ENCODE measurements around the gene SLC25A47.

SLC25A47 gene

GRCh38 chr14:100350276-100350926 lies 27.3 kb downstream of the SLC25A47 start:
- DNase-seq, result no peak

GRCh38 chr14:100350986-100351385 lies 27.8 kb downstream of the SLC25A47 start:
- no peak for DNase-seq

- no peak for DNase-seq
Measured at GRCh38 chr14:100358396-100358795, 35.3 kb downstream of the SLC25A47 start.

- DNase-seq, result no peak
Measured at GRCh38 chr14:100359111-100359510, 36.0 kb downstream of the SLC25A47 start.

- no peak for DNase-seq
Measured at GRCh38 chr14:100359881-100360280, 36.7 kb downstream of the SLC25A47 start.

GRCh38 chr14:100361626-100362025 lies 38.5 kb downstream of the SLC25A47 start:
- DNase-seq, result no peak

- DNase-seq, result no peak
Measured at GRCh38 chr14:100362311-100362927, 39.3 kb downstream of the SLC25A47 start.

- DNase-seq, result no peak
Measured at GRCh38 chr14:100363053-100363452, 39.9 kb downstream of the SLC25A47 start.

GRCh38 chr14:100364403-100364802 lies 41.3 kb downstream of the SLC25A47 start:
- DNase-seq, result no peak

GRCh38 chr14:100365741-100366140 lies 42.6 kb downstream of the SLC25A47 start:
- no peak for DNase-seq

- DNase-seq, result no peak
Measured at GRCh38 chr14:100369019-100369418, 45.9 kb downstream of the SLC25A47 start.

- DNase-seq, result no peak
Measured at GRCh38 chr14:100370003-100370402, 46.9 kb downstream of the SLC25A47 start.

GRCh38 chr14:100371773-100372172 lies 48.6 kb downstream of the SLC25A47 start:
- no peak for DNase-seq

- DNase-seq, result no peak
Measured at GRCh38 chr14:100372357-100373048, 49.4 kb downstream of the SLC25A47 start.

GRCh38 chr14:100374270-100374669 lies 51.1 kb downstream of the SLC25A47 start:
- DNase-seq, result no peak

GRCh38 chr14:100374876-100375265 lies 51.7 kb downstream of the SLC25A47 start:
- DNase-seq, result no peak

- DNase-seq, result peak; percentile 79 to 85
Measured at GRCh38 chr14:100375266-100375962, 52.3 kb downstream of the SLC25A47 start.

GRCh38 chr14:100375963-100376735 lies 53.0 kb downstream of the SLC25A47 start, which contains the start of gene WDR25:
TSS of gene WDR25 (plus strand) at chr14:100376485.
- DNase-seq, result peak; percentile 92 to 93

- no peak for DNase-seq
Measured at GRCh38 chr14:100376751-100377171, 53.6 kb downstream of the SLC25A47 start.

All from activated CD4-positive, alpha-beta T cell treated with anti-CD3 and anti-CD28 coated beads for 4 hours (primary cell).